Activated CD4-positive, CD25-positive, alpha-beta regulatory T cell treated with anti-CD3 and anti-CD28 coated beads, Interleukin-2, amount 50 U/mL, for 16 hours (primary cell): ENCODE data around the gene AK5.

Experiments
- DNase-seq: peaks from one replicate; pipeline ENCODE4 v3.0.0-alpha.2; 2020; ENCODE audit warnings: low read depth, low spot score

AK5 gene

GRCh38 chr1:77585610-77586314, 303.9 kb downstream of the AK5 start:
- DNase-seq: no peak

- DNase-seq: no peak
These were observed 307.4 kb downstream of the AK5 start for GRCh38 chr1:77589231-77589630.

- DNase-seq: no peak
These were observed 308.8 kb downstream of the AK5 start for GRCh38 chr1:77590651-77591050.

- no peak for DNase-seq
These were observed 311.1 kb downstream of the AK5 start for GRCh38 chr1:77592906-77593305.

- DNase-seq: no peak
These were observed 312.7 kb downstream of the AK5 start for GRCh38 chr1:77594366-77595112.

- no peak for DNase-seq
These were observed 315.5 kb downstream of the AK5 start for GRCh38 chr1:77597310-77597709.

GRCh38 chr1:77605246-77606026, 323.6 kb downstream of the AK5 start:
- no peak for DNase-seq

- DNase-seq: no peak
These were observed 327.1 kb downstream of the AK5 start for GRCh38 chr1:77608893-77609292.
